Measurements from ENCODE around the gene SLC44A1. TPM values are rescaled to one million over a fixed set of nuclear protein-coding genes. Genes with fewer than 3 reads are reported as not detected.

Gene SLC44A1
- total and polyA plus RNA-seq, 2 donors from 2014 or later, result 17.4 to 42.3 TPM

- Histone ChIP-seq H3K27ac (ENCODE audit: low read depth in 2 of 2, low read length in 2 of 2) (no peak overlapping the region), H3K9me3 (ENCODE audit: control insufficient read depth in 2 of 3, insufficient read depth in 1 of 3, low read length in 3 of 3) (no peaks in the 10 kb centered on the region), H3K4me3 (ENCODE audit: low read length in 3 of 3) (no peak overlapping the region), H3K27me3 (ENCODE audit: control insufficient read depth, insufficient read depth, low read length) (no peaks in the 10 kb centered on the region), H3K4me1 (ENCODE audit: control insufficient read depth in 2 of 3, insufficient read depth in 2 of 3, low read depth in 1 of 3, low read length in 3 of 3) (peaks cover 0 to 4% (median 0%) of the 10 kb centered on the region in 3 donors), H3K36me3 (ENCODE audit: control insufficient read depth in 2 of 3, insufficient read depth in 3 of 3, low read length in 3 of 3) (no peaks in the 10 kb centered on the region), H3K9ac (ENCODE audit: low read length in 3 of 3) (no peak overlapping the region)
- TF ChIP-seq, protein P1, sequence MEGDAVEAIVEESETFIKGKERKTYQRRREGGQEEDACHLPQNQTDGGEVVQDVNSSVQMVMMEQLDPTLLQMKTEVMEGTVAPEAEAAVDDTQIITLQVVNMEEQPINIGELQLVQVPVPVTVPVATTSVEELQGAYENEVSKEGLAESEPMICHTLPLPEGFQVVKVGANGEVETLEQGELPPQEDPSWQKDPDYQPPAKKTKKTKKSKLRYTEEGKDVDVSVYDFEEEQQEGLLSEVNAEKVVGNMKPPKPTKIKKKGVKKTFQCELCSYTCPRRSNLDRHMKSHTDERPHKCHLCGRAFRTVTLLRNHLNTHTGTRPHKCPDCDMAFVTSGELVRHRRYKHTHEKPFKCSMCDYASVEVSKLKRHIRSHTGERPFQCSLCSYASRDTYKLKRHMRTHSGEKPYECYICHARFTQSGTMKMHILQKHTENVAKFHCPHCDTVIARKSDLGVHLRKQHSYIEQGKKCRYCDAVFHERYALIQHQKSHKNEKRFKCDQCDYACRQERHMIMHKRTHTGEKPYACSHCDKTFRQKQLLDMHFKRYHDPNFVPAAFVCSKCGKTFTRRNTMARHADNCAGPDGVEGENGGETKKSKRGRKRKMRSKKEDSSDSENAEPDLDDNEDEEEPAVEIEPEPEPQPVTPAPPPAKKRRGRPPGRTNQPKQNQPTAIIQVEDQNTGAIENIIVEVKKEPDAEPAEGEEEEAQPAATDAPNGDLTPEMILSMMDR (IDR thresholded peaks at IDR 0.05; ENCODE audit: borderline replicate concordance, extremely low read depth, insufficient read depth), result no peak
- no peak for FAIRE-seq
- intact Hi-C loops (cut with DNase I), result no loop called here
- DNase-seq, result no peak
These were observed 50.7 kb downstream of the SLC44A1 start for GRCh38 chr9:105295201-105295550.

DNA sequence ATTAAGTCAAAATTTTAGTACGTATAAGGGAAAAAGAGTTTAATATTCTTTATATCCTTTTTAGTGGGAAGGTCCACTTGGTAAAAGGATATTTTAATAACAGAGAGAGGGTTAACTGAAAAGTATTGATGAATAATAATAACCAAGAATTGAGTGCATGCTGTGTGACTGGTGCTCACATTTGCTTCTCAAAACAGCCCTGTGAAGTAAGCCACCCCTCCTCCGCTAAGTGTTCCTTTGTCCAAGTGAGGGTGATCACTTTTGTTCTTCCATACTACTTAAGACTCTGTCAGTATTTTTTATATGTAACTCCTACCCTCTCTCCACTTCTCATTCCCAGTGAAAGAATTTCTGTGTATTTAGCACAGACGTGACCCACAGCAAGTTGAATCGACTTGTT is 51.5 kb downstream of the SLC44A1 start:
- no peak for DNase-seq
- Histone ChIP-seq H3K4me3 (ENCODE audit: low read length in 3 of 3) (no peak overlapping the region), H3K9me3 (ENCODE audit: control insufficient read depth in 2 of 3, insufficient read depth in 1 of 3, low read length in 3 of 3) (no peaks in the 10 kb centered on the region), H3K4me1 (ENCODE audit: control insufficient read depth in 2 of 3, insufficient read depth in 2 of 3, low read depth in 1 of 3, low read length in 3 of 3) (peaks cover 0 to 4% (median 0%) of the 10 kb centered on the region in 3 donors), H3K36me3 (ENCODE audit: control insufficient read depth in 2 of 3, insufficient read depth in 3 of 3, low read length in 3 of 3) (no peaks in the 10 kb centered on the region), H3K27ac (ENCODE audit: low read depth in 2 of 2, low read length in 2 of 2) (no peak overlapping the region), H3K9ac (ENCODE audit: low read length in 3 of 3) (no peak overlapping the region), H3K27me3 (ENCODE audit: control insufficient read depth, insufficient read depth, low read length) (no peaks in the 10 kb centered on the region)
- TF ChIP-seq, protein P1 (IDR thresholded peaks at IDR 0.05; ENCODE audit: borderline replicate concordance, extremely low read depth, insufficient read depth), result no peak
- no peak for FAIRE-seq
- intact Hi-C loops (cut with DNase I), result no loop called here

GRCh38 chr9:105296445-105296844 is 52.0 kb downstream of the SLC44A1 start:
- intact Hi-C loops (cut with DNase I), result no loop called here
- FAIRE-seq (no peak), DNase-seq (no peak)
- H3K9me3 ChIP-seq (ENCODE audit: control insufficient read depth in 2 of 3, insufficient read depth in 1 of 3, low read length in 3 of 3), result no peaks in the 10 kb centered on the region
- TF ChIP-seq, protein P1 (IDR thresholded peaks at IDR 0.05; ENCODE audit: borderline replicate concordance, extremely low read depth, insufficient read depth), result no peak
- H3K27me3 ChIP-seq (ENCODE audit: control insufficient read depth, insufficient read depth, low read length), result no peaks in the 10 kb centered on the region
- H3K4me1 ChIP-seq (ENCODE audit: control insufficient read depth in 2 of 3, insufficient read depth in 2 of 3, low read depth in 1 of 3, low read length in 3 of 3), result peaks cover 0 to 4% (median 0%) of the 10 kb centered on the region in 3 donors
- H3K4me3 ChIP-seq (ENCODE audit: low read length in 3 of 3), result no peak overlapping the region
- no peaks in the 10 kb centered on the region for H3K36me3 ChIP-seq (ENCODE audit: control insufficient read depth in 2 of 3, insufficient read depth in 3 of 3, low read length in 3 of 3)
- H3K27ac ChIP-seq (ENCODE audit: low read depth in 2 of 2, low read length in 2 of 2), result no peak overlapping the region
- no peak overlapping the region for H3K9ac ChIP-seq (ENCODE audit: low read length in 3 of 3)

GRCh38 chr9:105296877-105297287 is 52.4 kb downstream of the SLC44A1 start:
- Histone ChIP-seq H3K36me3 (ENCODE audit: control insufficient read depth in 2 of 3, insufficient read depth in 3 of 3, low read length in 3 of 3) (no peaks in the 10 kb centered on the region), H3K9ac (ENCODE audit: low read length in 3 of 3) (no peak overlapping the region), H3K27me3 (ENCODE audit: control insufficient read depth, insufficient read depth, low read length) (no peaks in the 10 kb centered on the region), H3K4me3 (ENCODE audit: low read length in 3 of 3) (no peak overlapping the region), H3K4me1 (ENCODE audit: control insufficient read depth in 2 of 3, insufficient read depth in 2 of 3, low read depth in 1 of 3, low read length in 3 of 3) (peaks cover 0 to 6% (median 0%) of the 10 kb centered on the region in 3 donors), H3K9me3 (ENCODE audit: control insufficient read depth in 2 of 3, insufficient read depth in 1 of 3, low read length in 3 of 3) (no peaks in the 10 kb centered on the region), H3K27ac (ENCODE audit: low read depth in 2 of 2, low read length in 2 of 2) (no peak overlapping the region)
- no peak for FAIRE-seq
- peak in 1 of 5 donors; percentile 16 for DNase-seq
- TF ChIP-seq, protein P1 (IDR thresholded peaks at IDR 0.05; ENCODE audit: borderline replicate concordance, extremely low read depth, insufficient read depth), result no peak
- intact Hi-C loops (cut with DNase I), result no loop called here
